ENCODE data around the gene GABBR2.

GRCh38 chr9:98750364-98751060 lies 41.8 kb upstream of the GABBR2 start:
- no peak for TF ChIP-seq CTCF (conservative IDR thresholded peaks at IDR 0.05)
- TF ChIP-seq ZFX (IDR thresholded peaks at IDR 0.05): no peak
